Renal pelvis (tissue), 4 donors: ENCODE results near the gene FAM149A. TPM values are rescaled to one million over a fixed set of nuclear protein-coding genes. Genes with fewer than 3 reads are reported as not detected.

ENCODE experiments used
- DNase-seq: peaks from one replicate; pipeline ENCODE4 v3.0.0-alpha.2; 2013
- polyA plus RNA-seq, 3 donors: library from polyadenylated mRNA; unstranded; fragments of 120-200 nt; gene quantifications; one replicate each; pipeline ENCODE4 v1.2.1, GENCODE V29; 2013; ENCODE audit not compliant: insufficient read length in 3 of 3

The FAM149A gene
- polyA plus RNA-seq, 3 donors, result 46.8 to 67.8 (median 47.7) TPM

DNA sequence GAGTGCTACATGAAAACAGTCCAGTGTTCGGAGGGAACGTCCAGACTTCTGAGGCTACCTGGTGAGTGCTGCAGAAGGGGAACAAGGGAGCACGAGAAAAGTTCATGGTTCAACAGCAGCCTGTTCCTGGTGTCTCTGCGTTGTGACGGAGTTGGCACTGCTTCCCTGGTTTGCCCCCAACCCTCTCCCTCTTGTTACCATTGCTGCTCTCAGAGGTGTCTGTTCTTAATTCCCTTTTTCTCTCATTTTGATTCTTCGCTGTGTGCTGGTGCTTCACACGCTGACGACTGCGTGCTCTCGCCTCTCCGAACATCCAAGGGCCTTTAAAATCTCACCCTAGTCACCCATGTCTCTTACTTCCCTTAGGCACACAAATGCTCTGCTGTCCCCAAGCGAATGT lies 1.6 kb upstream of the FAM149A start:
- no peak for DNase-seq

DNA sequence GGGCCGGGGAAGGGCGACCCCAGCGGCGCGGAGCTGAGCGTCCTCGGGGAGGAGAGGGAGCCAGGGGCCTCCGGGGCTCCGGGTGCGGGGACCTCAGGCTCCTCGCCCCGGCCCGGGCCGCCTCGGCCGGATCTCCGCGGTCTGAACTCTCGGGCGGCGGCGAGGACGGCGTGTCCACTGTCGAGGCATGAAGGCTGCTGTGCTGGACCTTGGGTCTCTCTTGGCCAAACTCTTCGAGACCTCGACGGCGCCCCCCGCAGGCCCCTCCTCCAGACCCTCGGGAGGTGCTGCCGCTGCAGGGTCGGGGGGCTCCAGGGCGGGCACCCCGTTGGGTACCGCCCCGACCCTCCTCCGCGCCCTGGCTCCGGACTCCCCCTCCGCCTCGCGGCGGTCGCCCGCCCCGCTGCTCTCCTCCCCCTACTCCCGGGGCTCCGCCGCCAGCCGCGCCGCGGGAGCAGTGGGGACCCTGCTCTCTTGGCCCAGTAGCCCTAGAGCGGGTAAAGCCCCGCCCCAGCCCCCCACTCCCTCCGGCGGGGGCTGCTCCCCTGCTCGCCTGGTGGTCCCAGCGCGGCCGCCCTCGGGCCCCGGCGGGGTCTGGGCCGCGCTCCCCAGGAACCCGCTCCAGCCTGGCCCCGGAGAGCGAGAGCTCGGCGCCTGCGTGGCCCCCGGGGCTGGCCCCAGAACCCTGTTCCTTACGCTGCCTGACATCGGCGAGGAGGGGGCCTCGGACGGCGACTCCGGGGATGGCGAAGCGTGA lies 564 bp downstream of the FAM149A start:
- DNase-seq, result no peak

DNA sequence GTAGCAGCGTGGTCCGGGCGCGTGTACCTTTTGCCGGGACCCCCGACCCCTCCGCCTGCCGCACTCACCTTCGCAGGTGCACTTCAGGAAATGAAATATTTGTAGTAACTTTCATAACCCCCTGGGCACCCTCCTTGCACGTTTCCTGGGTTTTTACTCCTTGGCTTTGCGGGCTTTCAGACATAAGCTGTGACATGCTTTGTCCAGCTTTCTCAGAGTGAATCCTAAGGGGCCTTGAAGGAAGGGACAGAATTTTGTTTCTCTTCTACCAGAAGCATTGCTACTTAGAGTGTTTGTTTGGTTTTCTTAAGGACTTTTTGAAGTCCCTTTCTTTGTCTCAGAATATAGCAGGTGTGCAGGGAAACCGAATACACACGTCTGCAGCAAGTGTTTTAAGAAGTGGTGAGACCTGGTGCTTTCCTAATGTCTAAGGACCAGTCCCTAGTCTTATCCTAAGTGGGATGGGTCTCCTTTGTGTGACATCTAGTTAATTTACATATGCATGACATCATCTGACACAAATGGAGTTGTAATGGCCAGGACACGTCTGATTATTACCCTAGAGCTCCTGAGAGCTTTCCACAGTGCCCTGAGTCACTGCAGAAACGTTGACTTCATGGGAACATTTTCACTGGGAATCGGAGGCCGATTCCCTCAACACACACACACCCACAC lies 1.3 kb downstream of the FAM149A start:
- no peak for DNase-seq

DNA sequence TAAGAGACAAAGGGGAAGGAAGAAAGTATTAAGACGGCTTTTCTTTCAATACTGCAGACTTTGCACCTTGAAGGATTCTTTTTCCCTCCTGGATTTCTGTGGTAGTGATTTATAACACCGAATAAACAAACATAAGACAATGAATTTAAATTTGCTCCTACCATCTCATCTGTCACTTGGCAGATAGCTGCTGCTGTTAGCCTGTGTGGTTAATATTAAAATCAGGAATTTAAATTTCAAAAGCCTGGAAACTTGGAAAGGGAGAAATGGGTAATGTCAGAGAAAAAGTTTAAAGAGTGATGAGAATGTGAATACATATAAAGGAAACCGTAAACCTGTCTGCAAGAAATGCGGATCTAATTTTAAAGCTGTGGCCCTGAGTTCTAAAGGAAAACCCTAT lies 3.4 kb downstream of the FAM149A start:
- DNase-seq, result no peak

DNA sequence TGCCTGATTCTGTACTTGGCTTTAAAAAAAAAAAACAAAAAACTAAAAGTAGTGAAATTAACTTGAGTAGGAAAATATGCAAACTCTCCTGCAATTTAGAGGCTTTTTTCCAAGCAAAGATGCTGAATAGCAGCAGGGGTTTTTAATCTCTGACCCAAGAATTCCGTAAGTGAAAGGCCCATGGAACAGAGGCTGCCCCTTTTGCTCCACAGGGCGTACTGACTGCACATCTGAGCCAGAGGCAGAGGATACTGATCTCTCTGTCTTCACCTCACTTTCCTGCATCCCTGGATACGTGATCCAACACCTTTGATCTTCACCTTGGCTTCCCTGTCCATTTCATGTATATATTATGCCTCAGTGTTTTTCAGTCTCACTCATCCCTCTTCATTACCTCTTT lies 3.9 kb downstream of the FAM149A start:
- DNase-seq, result no peak

DNA sequence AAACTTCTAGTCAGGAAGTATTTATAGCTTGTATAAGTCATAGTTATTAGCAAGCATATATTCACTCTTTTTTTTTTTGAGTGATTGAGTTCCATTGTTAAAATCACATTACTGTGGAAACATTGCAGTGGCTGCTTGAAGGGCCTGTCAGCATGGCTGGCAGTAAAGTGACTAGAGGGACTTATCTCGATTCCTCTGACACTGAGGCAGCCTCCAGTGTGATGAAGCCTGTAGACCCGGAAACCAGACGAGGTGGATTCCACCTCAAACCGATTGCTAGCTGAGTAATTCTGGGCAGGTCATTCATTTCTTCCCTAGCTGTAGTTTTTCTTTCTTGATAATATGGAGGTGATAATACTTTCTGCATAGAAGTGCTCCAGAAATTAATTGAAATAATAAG lies 4.7 kb downstream of the FAM149A start:
- no peak for DNase-seq

DNA sequence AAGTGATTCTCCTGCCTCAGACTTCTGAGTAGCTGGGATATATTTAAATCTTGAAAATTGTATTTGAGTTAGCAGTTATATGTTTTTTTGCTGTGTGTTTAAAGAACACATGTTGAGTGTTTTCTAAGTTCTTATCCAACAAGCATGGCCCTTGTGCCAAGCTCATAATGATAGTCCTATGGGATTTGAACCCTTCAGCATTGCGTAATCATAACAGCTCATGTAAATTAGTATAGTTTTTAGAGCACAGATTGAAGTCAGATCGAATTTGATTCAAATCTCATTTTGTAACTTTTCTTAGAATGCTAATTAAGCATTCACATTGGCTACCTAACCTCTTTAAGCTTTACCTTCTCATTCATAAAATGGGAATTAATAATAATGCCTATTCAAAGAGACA lies 12.2 kb downstream of the FAM149A start:
- no peak for DNase-seq

DNA sequence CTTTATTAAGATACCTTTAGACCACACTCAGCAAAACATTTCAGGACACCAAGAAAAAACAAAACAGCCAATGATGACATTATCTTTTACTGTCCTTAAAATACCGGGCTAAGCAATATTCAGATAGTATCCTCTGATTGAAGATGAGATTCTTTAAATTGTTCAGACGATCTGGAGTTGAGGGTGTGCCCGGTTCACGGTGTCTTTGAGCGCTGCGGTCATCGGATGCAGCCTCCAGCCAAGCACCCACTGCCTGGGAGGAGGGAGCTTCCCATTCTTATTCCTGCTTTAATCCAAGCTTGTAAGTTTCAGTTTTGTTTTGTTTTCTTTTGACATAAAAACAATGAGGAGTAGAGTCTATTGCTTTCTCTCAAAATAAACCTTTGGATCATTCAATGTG lies 14.1 kb downstream of the FAM149A start:
- DNase-seq, result no peak

DNA sequence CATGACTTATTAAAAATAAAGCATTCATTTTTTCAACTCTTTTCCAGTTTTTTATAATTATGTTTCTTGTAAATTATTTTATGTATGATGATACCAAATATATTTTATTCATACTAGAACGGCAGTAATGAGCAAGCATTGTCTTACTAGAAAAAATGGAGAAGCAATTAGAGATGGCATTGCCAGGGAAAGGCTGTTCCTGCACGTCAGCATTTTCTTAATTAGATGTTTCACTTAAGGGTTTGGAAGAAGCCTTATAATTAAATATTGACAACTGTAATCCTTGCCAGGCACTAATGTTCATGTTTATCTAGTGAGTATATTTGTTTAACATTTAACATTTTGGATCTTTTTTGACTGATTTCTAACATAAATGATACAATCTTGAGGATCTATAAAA lies 16.6 kb downstream of the FAM149A start:
- DNase-seq, result no peak

DNA sequence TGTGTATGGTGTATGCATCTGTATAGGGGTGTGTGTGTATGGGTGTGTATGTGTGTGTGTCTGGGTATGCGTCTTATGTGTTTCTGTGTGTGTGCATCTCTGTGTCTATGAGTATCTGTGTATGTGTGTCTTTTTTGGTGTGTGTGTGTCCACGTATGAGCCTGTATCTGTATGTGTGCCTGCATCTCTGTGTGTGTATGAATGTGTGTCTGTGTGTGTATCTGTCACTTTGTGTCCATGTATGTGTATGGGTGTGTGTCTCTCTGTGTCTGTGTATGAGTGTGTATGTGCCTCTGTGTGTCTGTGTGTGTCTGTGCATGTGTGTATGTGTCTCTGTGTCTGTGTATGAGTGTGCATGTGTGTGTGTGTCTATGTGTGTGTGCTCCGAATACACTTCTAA lies 24.3 kb downstream of the FAM149A start:
- no peak for DNase-seq

DNA sequence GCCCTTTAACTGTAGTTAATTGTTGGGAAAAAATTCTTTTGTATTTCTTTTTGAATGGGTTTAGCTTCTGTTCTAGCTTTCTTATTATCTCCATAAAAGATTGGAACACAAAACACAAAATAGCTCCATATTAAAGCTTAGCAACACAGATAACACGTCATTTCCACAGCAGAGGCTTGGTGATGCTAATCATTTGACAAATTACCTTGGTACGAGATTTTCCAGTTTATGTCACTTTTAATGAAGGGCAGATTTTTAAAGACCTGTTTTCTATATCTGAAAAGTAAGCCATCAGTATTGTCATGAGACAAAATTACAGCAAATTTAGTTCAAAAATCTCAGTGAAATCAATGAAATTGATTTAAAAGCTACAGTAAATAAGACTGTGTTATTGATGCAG lies 27.4 kb downstream of the FAM149A start:
- no peak for DNase-seq

DNA sequence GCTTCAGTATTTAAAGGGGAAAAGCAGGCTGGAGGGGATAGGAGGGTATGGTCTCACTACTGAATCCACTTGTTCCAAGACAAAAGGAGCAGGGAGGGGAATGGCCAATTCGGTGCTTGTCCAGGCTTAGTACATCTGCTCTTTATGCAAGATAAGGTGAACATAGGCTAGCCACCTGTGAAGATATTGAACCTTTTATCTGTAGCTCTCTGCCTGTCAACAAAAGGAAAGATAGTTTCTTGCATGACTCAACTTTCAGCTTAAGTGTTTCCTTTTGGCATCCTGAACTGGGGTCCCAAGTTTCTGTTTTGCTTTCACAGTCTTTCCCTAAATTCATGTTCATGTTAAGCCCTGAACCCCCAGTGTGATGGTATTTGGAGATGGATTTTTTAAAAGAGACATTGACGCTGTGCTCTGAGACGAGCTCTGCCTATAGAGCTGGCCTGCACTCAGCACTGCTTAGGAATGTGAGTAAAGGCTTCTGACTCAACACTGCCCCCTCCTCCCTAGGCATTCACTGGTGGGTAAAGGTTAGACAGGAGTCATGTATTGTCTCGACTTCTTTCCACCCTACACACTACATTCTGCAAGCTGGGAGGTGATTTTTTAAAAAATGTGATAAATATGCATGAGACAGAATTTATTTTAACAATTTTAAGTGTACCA lies 28.2 kb downstream of the FAM149A start:
- DNase-seq, result peak; percentile 45

DNA sequence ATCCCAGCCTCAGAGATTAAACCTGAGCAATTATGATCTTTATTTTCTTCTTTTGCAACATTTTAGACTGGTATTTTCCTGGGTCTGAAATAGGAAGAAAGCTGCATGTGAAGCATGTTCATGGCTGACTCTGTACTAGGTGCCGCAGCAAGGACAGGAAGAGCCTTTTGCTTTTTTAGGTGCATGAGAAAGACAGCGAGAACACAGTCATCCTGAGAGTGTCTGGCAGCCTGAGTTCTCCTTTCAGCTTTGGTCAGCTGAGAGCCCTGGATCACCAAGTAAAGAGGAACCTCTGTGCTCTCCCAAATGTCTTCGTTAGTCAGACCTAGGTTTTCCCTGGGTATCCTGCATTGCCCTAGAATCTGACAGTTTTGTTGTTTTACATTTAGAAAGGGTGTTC lies 29.8 kb downstream of the FAM149A start:
- DNase-seq, result no peak

DNA sequence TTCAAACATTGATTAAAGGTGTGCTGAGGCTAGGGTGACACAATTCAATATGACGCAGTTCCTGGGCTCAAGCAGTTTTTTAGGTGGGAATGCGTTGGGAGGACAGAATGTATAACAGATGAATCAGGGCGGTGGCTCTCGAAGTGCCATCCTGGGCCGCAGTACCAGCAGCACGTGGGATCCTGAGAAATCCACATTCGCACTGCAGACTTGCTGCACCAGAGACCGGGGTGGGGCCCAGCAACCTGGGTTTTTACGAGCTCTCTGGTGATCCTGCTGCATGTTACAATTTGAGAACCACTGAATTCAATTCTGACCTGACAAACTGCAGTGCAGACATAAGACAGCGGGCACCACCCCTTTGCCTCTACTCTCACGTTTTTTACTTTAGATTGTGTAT lies 30.4 kb downstream of the FAM149A start:
- DNase-seq, result no peak

DNA sequence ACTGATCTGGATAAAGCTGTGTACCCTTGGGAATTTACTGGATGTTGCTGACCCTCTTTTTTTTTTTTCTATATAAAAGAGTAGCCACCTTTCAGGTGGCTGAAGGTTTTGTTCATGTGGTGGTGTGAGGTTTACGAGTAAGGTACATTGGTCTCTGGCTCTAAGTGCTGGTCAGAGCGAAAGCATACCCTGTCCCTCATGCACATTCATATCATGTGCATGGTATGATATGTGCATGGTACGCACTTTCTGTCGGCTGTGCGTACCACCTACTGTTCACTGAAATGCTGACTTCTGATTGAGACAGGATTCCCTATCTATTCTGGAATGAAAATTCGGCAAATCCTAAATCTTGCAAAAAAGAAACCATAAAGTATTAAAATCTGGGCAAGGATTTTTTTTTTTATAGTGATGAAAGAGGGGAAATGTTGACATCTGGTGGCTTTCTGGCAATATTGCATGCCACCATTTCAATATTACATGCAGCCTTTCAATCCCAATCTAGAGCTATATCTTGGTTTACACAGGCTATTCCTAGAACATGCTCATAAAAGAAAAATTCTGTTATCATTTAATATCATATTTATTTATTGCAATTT lies 32.8 kb downstream of the FAM149A start:
- no peak for DNase-seq

DNA sequence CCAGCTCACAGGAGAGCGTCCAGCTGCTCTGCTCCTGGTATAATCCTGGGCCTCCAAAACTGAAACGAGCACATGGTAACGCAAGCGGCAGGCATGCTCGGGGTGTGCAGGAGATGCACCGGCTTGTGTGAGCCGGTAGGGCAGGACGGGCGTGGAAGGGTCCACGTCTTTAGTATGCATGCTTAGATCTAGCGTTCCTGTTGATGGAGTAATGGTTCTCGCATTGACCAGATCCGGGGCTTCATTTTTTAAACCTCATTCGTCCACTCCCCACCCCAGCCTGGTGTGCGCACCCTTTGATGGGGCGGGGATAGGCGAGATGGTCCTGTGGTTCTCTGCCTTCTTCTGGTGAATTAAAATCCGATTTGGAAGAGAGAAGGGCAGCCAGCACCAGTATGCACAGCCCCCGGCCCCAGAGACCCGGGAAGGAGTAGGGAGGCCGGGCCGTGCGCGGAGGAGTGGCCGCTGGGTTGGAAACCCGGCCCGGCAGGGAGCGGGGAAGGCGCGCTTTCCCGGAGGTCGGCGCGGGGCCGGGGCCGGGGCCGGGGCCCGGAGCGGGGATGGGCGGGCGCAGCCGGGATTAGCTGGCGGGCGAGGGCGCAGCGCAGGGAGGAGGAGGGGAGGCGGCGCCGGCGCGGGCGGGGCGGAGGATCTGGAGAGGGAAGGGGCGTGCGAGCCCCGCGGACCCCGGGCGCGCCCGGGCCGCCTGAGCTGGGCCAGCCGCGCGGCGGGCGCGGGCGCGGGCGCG lies 39.9 kb downstream of the FAM149A start:
- DNase-seq, result peak; percentile 71

DNA sequence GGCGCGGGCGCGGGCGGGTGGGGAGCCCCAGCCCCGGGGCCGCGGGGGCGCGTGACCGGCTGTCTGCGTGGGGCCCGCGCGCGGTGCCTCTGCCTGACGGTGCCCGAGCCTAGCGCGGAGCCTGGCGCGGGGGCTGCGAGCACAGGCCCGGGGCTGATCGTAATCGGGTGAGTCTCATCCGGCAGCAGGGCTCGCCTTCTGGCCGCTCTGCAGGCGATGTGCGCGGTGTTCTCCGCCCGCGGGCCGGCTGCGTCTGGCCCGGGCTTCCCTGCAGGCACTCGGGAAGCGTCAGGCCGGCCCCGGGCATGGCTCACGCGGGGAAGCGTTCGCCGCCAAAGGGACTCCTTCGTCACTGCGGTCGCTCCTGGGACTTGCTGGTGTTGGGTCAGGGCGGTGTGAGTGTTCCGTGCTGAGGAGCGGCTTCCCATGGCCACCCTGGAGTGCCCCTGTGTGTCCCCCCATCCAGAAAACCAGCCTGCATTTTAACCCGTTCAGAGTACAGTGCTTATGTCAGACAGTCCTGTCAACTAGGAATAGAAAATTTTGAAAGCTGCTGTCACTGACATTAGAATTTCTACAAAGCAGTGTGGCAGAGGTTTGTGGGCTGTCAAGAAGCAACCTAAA lies 40.6 kb downstream of the FAM149A start:
- DNase-seq, result peak; percentile 42

DNA sequence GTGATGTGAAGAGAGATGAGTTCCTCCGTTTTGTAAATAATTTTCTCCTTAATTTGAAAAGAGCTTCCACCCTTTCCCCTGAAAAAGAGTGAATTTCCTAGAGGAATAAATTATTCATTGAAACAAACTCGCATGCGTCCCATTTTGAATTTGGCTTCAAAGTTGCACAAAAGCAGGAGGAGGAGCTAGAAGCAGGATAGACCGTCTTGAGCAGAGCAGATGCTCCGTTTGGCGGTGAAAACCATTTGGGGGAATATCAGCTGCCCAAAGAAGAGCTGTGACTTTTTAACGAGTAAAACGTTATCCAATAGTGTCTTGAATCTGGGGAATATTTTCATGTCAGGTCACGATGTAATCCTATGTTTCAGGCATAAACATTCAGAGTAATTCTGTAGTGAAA lies 42.0 kb downstream of the FAM149A start:
- no peak for DNase-seq

DNA sequence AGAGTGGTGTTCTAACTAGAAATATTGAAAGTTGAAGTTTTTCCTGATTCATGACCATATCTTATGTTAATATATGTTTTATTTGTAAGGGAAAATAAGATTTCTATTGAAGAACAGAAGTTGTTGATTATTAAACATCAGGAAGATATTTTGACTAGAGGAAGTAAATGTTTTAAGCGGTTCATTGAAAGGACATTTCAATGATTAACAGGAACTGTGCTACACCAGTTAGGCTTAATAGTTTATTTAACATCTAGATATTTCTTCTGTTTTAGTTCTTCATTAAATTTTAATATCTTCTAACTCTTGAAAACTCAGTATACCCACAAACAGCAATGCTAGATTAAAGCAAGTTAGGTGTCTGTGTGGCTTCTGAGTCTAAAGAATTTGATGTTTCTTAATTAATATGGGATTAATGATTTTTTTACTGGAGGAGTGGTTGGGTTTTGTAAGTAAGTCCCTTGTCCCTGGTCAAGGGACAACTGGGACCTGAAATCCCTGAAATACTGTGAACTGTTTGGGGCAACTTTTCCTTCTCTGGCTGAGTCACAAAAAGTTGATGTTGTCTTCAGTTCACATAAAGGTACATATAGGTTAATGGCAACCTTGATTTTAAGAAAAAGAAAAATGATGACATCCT lies 44.0 kb downstream of the FAM149A start:
- DNase-seq, result peak; percentile 35

DNA sequence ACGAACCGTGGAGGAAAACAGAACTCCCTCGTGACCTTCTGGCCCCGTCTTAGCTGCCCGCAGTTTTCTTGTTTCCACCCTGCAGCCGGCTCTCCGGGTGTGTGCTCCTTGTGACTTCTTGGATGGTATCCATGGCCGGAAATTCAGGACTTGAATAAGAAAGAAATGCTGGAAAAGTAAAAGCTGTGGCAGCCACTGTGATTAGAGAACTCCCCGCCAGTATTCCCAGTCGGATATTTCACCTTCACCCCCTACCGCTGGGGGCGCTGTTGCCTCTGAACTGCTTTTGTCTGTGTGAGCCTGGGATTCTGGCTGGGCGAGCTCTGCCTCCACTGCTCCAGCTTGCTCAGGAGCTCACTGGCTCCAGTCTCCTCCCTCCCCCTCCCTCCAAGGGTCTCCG lies 45.4 kb downstream of the FAM149A start:
- DNase-seq, result peak; percentile 39

DNA sequence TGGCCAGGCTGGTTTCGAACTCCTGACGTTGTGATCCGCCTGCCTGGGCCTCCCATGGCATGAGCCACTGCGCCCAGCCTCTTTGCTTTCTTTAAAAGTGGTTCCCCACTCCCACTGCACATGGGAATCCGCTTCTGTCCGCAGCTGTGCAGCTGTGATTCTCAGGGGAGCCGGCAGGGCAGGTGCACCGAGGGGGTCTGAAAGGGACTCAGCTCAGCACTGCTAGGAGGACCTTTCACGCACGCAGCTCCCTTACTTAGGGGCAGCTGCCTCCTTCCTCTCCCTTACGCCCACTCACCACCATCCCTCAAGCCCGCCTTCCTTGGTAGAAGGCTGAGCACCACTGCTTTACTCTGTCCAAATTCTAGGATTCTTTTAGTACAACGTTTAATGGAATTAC lies 46.4 kb downstream of the FAM149A start:
- no peak for DNase-seq
